Ishikawa (cell line): Measurements from ENCODE around the gene CLPTM1L.

Source experiments
- REST ChIP-seq: IDR thresholded peaks from 2 replicates; pipeline ENCODE4 v1.6.1; 2012; ENCODE audit warnings: low read depth, mild to moderate bottlenecking
- TAF1 ChIP-seq: IDR thresholded peaks from 2 replicates; pipeline ENCODE4 v1.6.1; 2012; ENCODE audit warnings: low read depth, mild to moderate bottlenecking
- ZBTB7A ChIP-seq: IDR thresholded peaks from 2 replicates; pipeline ENCODE4 v1.6.1; 2012; ENCODE audit warnings: low read depth

DNA sequence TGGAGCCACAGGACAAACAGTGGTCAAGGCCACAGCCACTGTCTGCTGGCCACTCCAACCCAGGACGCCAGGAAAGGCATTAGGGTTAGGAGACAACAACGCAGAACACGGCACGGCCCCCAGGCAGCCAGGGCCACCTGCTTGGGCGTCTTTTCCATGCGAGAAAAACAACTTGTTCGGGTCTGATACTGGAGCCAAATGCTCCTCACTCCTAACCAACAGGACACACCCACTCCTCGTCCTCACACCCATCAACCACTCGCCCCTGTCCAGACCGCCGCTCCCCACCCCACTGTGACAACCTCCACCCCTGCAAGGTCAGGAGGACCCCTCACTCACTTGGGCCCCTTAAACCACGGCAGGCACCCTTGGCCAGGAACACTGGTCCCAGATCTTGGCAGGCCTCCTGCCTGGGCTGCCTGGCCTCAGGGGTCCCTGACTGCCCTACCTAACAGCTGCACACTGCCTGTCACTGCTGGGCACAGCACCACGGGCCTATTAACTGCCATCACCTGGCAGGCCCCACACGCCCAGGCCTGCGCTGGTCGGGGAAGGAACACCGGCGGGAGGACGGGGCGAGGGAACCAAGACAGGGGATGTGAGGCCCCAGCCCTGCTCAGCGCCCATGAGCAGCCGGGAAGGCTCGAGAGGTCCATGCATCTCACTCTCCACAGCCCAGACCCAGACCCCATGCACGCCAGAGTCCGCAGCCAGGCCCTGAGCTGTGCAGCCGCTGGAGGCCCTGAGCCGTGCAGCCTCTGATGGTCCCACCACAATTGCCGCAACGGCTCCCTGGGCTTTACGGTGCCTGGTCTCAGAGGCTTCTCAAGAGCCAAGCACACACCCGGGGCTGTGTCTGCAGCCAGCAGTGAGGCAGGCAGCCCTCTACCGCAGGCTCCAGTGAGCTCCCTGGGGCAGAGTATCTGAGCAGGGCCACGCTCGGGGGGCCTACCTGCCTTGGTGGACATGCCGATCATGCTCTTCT, 13.8 kb downstream of the CLPTM1L start:
- TF ChIP-seq REST (no peak), TAF1 (no peak), ZBTB7A (no peak)
